KOPT-K1 (cell line): ENCODE data around the gene S1PR2.
"Not testable (repeated sequence)": the region's sequence is repeated elsewhere in the genome, so short reads cannot be mapped to it uniquely, and the experiment has no call there.

ENCODE experiments used
- H3K27ac ChIP-seq: fragments of 200-600 bp; sonication (generic); 2 replicates; pipeline ENCODE4 v1.5.1; 2016; ENCODE audit warnings: antibody characterized with exemption, mild to moderate bottlenecking, low read depth, low read length; ENCODE audit not compliant: poor library complexity, severe bottlenecking
- H3K36me3 ChIP-seq: fragments of 200-600 bp; sonication (generic); 2 replicates; pipeline ENCODE4 v1.5.1; 2017; ENCODE audit warnings: antibody characterized with exemption, mild to moderate bottlenecking, low read length, moderate library complexity; ENCODE audit not compliant: insufficient read depth
- H3K9me3 ChIP-seq: fragments of 200-600 bp; sonication (generic); 2 replicates; pipeline ENCODE4 v1.5.1; 2017; ENCODE audit warnings: antibody characterized with exemption, low read length, mild to moderate bottlenecking; ENCODE audit not compliant: insufficient read depth, poor library complexity, severe bottlenecking

The S1PR2 gene

DNA sequence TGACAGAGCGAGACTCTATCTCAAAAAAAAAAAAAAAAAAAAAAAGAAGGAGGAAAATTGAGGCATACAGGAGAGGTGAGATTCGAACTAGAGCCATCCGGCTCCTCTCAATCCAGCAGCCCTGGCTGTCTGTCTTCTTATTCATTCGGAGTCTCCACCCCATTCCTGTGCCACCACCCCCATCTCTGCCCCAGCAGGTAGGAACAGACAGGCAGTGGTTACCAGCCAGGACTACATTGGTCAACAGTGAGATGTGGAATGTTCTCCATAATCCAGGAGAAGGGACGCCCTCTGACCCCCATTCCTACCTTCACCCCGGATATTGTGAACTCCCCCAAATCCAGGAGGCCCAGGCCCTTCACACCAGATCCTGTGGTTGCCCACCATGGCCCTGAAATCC is 6.6 kb upstream of the S1PR2 start:
- no peak overlapping the region for H3K27ac ChIP-seq
- no peaks in the 10 kb centered on the region for H3K36me3 ChIP-seq
- no peaks in the 10 kb centered on the region for H3K9me3 ChIP-seq

DNA sequence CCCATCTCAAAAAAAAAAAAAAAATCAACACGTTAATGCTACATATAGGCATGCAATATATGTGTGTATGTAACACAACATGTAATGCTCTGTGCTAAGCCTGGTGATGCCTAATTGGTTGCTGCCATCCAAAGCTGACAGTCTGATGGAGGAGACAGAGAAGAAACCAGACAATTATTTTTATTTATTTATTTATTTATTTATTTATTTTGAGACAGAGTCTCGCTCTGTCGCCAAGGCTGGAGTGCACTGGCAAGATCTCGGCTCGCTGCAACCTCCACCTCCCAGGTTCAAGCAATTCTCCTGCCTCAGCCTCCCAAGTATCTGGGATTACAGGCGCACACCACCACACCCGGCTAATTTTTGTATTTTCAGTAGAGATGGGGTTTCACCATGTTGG is 4.3 kb upstream of the S1PR2 start:
- H3K36me3 ChIP-seq, H3K27ac ChIP-seq, H3K9me3 ChIP-seq: not testable (repeated sequence)

DNA sequence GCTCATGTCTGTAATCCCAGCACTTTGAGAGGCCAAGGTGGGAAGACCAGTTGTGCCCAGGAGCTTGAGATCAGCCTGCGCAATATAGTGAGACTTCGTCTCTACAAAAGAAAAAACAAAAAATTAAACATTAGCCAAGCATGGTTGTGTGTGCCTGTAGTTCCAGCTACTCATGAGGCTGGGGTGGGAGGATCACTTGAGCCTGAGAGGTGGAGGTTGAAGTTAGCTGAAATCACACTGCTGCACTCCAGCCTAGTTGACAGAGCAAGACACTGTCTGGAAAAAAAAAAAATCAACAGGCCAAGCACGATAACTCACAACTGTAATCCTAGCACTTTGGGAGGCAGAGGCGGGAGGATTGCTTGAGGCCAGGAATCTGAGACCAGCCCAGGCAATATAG is 3.9 kb upstream of the S1PR2 start:
- H3K36me3 ChIP-seq: no peaks in the 10 kb centered on the region
- H3K27ac ChIP-seq: no peak overlapping the region
- no peaks in the 10 kb centered on the region for H3K9me3 ChIP-seq

DNA sequence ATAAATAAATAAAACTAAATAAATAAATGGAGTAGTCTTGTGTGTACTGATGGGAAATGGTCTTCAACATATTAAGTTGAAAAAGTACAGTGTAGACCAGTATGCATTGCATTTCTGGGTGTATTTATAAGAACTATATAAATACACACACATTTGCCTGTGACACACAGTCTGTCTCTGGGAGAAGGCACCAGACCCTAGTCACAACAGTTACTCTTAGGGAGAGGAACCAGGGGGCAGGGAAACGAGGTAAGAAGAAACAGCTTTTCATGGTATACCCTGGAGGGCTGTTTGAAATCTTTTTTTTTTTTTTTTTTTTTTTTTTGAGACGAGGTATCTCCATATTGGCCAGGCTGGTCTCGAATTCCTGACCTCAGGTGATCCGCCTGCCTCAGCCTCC is 2.8 kb upstream of the S1PR2 start:
- Histone ChIP-seq H3K36me3 (no peaks in the 10 kb centered on the region), H3K27ac (no peak overlapping the region), H3K9me3 (no peaks in the 10 kb centered on the region)

DNA sequence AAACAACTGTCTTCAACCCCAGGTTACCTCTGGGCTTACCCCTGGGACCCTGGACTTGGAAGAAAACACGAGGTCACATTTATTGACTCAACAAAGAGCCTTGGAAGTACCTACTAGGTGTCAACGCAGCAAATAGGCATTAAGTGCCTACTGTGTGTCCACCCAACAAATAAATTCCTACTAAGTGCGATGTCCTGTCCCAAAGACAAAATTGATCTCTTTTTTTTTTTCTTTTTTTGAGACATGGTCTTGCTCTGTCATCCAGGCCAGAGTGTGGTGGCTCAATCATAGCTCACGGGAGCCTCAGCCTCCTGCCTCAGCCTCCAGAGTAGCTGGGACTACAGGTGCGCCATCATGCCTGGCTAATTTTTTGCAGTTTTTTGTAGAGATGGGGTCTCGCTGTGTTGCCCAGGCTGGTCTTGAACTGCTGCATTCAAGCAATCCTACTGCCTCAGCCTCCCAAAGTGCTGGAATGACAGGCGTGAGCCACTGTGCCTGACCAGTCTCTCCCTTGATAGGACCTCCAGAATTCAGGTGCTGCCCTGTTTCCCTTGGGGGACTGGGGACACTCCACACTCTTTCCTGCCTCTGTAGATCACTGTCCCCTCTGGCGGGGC is 589 bp upstream of the S1PR2 start:
- Histone ChIP-seq H3K9me3 (no peaks in the 10 kb centered on the region), H3K36me3 (no peaks in the 10 kb centered on the region), H3K27ac (no peak overlapping the region)

DNA sequence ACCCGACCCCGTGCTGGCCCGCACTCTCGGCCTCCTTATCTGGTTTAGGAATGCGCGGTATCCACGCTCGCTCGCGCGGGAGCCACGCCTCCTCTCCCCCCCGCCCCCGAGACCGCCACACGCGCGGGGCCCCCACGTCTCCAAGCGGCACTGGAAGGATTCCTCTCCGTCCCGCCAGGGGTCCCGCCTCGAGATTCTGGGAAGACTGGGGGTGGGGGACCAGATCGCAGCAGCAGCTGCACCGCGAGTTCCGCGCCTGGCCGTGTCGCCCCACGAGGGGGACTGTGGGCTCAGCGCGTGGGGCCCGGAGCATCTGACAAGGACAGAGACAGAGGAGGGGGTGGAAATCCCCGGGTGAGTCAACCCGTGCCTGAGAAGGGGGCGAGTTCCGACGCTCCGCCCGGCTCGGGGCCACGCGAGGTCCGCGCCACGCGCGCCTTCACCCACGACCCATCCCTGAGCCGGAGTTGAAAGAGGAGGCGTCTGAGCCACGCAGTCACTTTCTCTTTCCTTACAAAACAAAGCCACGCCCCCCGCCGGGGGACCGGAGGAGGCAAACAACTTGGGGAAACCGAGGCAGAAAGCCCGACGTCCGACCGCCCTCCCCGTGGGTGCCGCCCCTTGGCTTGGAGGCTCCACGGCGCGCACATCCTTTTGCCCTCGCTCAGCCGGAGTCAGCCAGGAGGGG is 814 bp downstream of the S1PR2 start:
- H3K36me3 ChIP-seq: no peaks in the 10 kb centered on the region
- no peaks in the 10 kb centered on the region for H3K9me3 ChIP-seq
- H3K27ac ChIP-seq: no peak overlapping the region

DNA sequence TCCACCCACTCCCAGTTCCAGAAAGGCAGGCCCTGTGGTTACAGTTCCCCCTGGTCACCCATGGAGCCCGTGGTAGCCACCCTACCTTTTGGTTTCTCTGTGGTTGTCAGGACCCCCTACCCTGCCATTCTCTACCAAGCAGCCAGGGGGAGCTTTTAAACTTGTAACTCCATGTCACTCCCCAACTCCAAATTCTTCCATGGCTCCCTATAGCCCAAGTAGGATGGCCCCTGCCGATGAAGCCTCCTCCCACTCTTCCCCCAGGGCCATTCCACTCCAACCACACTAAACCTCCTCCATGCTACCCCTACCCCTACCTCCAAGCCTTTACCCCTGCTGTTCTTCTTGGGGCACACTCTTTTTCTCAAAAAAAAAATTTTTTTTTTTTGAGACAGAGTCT is 2.2 kb downstream of the S1PR2 start:
- H3K36me3 ChIP-seq: no peaks in the 10 kb centered on the region
- H3K9me3 ChIP-seq: no peaks in the 10 kb centered on the region
- no peak overlapping the region for H3K27ac ChIP-seq

DNA sequence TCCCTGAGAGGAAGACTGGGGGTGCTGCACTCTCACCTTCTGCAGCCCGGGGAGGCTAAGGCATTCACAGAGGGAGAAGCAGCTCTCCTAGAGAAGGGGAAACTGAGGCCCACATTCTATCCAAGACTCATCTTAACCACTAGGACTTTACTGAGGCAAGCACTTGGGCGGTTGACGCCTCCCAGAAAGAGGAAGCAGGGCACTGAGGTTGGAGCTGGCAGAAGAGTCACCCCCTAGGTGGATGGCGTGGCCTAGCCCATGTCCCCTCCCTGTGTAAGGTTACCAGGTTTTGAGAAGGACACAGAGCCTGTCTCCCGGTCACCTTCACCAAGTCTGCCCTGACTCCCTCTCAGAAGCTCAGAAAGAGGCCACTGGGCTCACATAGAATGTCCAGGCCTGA is 2.7 kb downstream of the S1PR2 start:
- Histone ChIP-seq H3K36me3 (no peaks in the 10 kb centered on the region), H3K27ac (no peak overlapping the region), H3K9me3 (no peaks in the 10 kb centered on the region)

DNA sequence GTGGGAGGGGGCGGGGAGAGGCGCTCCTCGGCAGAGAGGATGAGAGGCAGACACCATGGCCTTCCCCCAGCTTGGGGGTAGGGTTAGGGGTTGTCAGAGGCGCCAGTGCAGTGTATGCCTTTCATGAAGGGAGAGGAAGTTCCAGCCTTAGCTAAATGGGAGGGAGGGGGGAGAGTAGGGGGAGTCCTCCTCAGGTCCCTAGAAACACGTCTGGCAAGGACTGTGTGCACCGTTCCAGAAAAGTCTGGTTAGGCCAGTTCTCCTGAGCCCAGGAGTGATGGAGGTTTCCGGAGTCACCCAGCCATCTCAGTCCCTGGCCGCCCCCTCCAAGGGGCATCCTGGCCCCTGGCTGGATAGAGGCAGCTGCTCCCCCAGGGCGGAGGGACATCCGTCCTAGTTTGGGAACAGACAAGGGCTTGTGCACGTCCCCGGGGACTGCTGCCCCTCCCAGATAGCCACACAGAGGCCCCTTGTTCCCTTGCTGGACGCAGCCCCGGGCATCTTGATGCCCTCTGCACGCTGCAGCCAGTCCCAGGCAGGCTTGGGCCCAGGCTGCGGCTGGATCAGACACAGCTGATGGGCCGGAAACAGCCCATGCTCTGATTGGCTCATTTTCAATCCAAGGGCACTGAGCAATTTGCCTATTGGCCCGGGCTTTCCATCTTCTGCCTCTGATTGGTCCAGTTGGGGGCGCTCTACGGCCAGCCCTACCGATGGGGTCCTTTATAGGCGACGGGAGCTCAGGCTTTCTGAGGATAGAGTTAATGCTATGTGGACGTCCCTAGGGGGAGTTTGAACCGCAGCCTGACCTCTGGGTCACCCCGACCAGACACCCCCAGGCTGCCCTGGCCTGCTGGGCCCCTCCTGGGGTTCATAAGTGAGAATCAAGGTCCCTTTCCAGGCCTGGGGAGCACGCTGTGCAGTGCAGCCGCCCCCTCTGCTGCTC is 3.8 kb downstream of the S1PR2 start:
- no peaks in the 10 kb centered on the region for H3K36me3 ChIP-seq
- H3K9me3 ChIP-seq: no peaks in the 10 kb centered on the region
- no peak overlapping the region for H3K27ac ChIP-seq

DNA sequence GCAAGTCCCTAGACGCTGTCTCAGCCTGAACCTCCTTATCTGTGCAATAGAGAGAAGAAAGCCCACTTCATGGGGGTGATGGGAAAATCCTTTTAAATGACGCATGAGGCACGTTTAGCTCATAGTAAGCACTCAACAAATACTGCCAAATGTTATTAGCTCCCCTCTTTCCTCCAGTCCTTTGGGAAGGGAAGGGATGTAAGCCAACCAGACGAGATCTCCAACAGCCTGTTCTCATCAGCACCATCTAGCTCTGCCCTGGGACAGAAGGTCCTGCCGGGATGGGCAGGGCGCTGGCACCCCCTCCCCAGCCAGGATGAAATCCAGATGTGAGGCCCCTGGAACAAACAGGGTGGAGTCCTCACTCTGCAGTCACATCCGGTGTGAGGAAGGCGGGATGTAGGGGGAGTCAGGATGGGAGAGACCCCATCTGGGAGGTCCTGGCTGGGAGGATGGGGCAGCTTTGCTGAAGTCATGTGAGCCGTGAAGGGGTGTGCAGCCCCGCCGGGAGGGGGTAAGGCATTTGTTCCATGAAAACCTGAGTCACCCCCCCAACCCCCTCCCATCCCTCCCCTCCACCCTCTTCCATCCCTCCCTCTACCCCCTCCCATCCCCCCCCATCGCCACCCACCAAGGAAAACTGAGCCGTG is 4.6 kb downstream of the S1PR2 start:
- Histone ChIP-seq H3K27ac (no peak overlapping the region), H3K9me3 (no peaks in the 10 kb centered on the region), H3K36me3 (no peaks in the 10 kb centered on the region)

DNA sequence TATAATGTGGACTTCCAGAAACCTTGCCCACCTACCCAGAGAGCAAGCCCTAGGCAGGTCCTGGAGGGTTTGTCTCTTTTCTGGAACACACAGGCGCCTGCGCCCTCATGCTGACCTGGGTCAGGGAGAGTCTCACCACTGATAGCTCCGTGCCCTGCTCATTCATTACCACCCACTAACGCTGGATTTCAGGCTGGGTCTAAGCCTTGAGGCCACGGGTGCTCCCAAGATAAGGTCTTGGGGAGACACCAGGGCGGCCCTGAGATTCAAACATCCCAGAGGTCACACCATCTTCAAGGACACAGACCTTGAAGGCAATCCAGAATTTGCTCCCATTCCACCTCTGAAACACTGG is 5.1 kb downstream of the S1PR2 start:
- Histone ChIP-seq H3K36me3 (no peaks in the 10 kb centered on the region), H3K27ac (no peak overlapping the region), H3K9me3 (no peaks in the 10 kb centered on the region)

DNA sequence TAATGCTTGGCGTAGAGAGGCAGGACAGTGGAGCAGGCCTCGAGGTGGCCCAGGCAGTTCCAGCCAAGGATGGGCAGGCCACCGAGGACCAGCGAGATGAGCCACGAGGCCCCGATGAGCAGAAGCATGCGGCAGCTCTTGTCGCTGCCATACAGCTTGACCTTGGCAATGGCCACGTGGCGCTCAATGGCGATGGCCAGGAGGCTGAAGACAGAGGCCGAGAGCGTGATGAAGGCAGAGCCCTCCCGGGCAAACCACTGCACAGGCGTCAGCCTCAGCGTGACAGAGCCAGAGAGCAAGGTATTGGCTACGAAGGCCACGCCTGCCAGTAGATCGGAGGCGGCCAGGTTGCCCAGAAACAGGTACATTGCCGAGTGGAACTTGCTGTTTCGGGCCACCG is 6.8 kb downstream of the S1PR2 start:
- Histone ChIP-seq H3K27ac (no peak overlapping the region), H3K9me3 (no peaks in the 10 kb centered on the region), H3K36me3 (no peaks in the 10 kb centered on the region)

DNA sequence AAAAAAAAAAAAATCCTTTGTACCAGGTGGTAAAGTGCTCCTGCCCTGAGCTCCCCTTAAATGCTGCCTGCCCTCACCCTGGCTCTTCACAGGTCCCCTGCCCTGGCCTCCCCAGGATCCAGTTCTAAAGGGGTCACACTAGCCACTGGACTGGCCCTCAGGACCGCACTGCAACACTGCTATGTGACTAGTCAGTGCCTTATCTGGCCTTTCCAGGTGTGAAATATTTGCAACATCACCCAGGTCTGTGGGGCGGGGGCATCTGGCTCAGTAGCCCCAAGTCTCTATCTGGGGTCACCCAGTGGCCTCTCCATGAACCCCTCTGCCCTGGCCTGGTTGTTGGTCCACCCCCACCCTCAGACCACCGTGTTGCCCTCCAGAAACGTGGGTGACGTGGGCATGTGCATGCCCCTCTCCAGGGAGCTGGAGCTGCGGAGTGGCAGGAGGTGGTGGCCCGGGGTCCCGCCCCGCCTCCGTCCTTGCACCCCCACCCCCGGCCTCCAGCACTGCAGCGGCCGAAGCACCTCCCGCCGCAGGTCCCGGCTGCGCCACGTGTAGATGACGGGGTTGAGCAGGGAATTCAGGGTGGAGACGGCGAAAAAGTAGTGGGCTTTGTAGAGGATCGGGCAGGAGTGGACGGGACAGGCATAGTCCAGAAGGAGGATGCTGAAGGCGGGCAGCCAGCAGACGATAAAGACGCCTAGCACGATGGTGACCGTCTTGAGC is 7.5 kb downstream of the S1PR2 start:
- Histone ChIP-seq H3K36me3 (no peaks in the 10 kb centered on the region), H3K9me3 (no peaks in the 10 kb centered on the region), H3K27ac (no peak overlapping the region)

DNA sequence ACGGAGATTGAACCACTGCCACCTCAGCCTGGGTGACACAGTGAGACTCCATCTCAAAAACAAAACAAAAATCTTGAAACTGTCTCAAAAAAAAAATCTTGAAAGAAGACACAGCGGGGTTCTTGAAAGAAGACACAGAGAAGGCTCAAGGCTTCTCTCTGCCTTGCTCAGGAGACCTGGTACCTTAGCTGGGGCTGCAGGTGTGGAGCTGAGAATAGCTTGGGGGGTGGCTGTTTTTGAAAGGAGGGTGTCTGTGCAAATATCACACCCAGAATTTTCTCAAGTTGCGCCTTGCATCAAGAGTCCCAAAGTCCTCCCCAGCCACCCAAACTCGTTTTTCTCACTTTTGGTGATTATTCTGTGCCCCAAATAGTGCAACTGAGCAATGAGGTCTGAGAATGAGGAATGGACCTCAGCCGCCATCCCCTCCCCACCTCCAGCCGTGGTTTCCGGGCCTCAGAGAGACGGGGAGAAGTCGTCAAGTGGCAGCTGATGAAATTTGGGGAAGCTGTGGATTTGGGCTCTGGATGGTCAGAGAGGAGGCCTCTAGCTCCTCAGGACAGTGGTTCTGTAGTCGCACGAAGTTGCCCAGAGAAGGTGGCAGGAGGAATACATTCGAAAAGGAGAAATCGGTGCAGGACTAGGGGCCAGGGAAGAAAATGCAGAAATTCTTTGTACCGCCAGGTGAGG is 8.8 kb downstream of the S1PR2 start:
- Histone ChIP-seq H3K27ac (no peak overlapping the region), H3K36me3 (no peaks in the 10 kb centered on the region), H3K9me3 (no peaks in the 10 kb centered on the region)
